ENCODE results near the gene ACVRL1. TPM values are rescaled to one million over a fixed set of nuclear protein-coding genes. Genes with fewer than 3 reads are reported as not detected.

ACVRL1 gene
- total RNA-seq, 1 experiment from 2014 or later: 0.98 TPM

- DNase-seq (ENCODE audit: low spot score): no peak
- Mint-ChIP-seq H3K27ac (no peak overlapping the region), H3K36me3 (no peaks in the 10 kb centered on the region), H3K27me3 (ENCODE audit: low read depth) (peaks cover 46% of the 10 kb centered on the region), H3K9me3 (no peaks in the 10 kb centered on the region), H3K4me3 (no peak overlapping the region), H3K4me1 (peaks cover 26% of the 10 kb centered on the region)
- CTCF ChIA-PET: interaction anchor here (1.5 to 5.5 kb wide), 3 partner anchors 12 to 61 kb away, joined by 5 to 143 read pairs (median 24); no protein-coding TSS in a partner anchor
- no peak for ATAC-seq
- POLR2A ChIA-PET: no interaction called here
- TF ChIP-seq ERG (CRISPR knock-in tag; IDR thresholded peaks at IDR 0.05): no peak
- TF ChIP-seq AFF4 (CRISPR knock-in tag; IDR thresholded peaks at IDR 0.05; ENCODE audit: borderline replicate concordance): no peak
- no peak for TF ChIP-seq FOXP4 (CRISPR knock-in tag; IDR thresholded peaks at IDR 0.05)
- TF ChIP-seq USF1 (CRISPR knock-in tag; IDR thresholded peaks at IDR 0.05): no peak
- TF ChIP-seq ZNF671 (CRISPR knock-in tag; IDR thresholded peaks at IDR 0.05): no peak
- no peak for TF ChIP-seq ZNF317 (CRISPR knock-in tag; IDR thresholded peaks at IDR 0.05; ENCODE audit: borderline replicate concordance, low read depth)
- TF ChIP-seq FOXJ3 (CRISPR knock-in tag; IDR thresholded peaks at IDR 0.05; ENCODE audit: borderline replicate concordance): no peak
- no peak for TF ChIP-seq CDX4 (CRISPR knock-in tag; IDR thresholded peaks at IDR 0.05; ENCODE audit: borderline replicate concordance)
- no peak for TF ChIP-seq PRDM15 (CRISPR knock-in tag; IDR thresholded peaks at IDR 0.05)
- TF ChIP-seq ATF6 (CRISPR knock-in tag; IDR thresholded peaks at IDR 0.05): no peak
- no peak for TF ChIP-seq E2F4 (CRISPR knock-in tag; IDR thresholded peaks at IDR 0.05; ENCODE audit: borderline replicate concordance, low read depth)
- no peak for TF ChIP-seq SMAD3 (CRISPR knock-in tag; IDR thresholded peaks at IDR 0.05; ENCODE audit: borderline replicate concordance)
- no peak for TF ChIP-seq E2F5 (CRISPR knock-in tag; IDR thresholded peaks at IDR 0.05)
- TF ChIP-seq ZNF396 (CRISPR knock-in tag; IDR thresholded peaks at IDR 0.05; ENCODE audit: borderline replicate concordance): no peak
- TF ChIP-seq TEAD1 (CRISPR knock-in tag; IDR thresholded peaks at IDR 0.05): no peak
- TF ChIP-seq SMAD4 (CRISPR knock-in tag; IDR thresholded peaks at IDR 0.05): no peak
- no peak for TF ChIP-seq ZNF425 (CRISPR knock-in tag; conservative IDR thresholded peaks at IDR 0.05)
Observed at GRCh38 chr12:51910691-51911090, 3.4 kb downstream of the ACVRL1 start.

Data from WTC11 (cell line).